ENCODE measurements around the gene SNAPC1. TPM values are rescaled to one million over a fixed set of nuclear protein-coding genes. Genes with fewer than 3 reads are reported as not detected.

The SNAPC1 gene
- total RNA-seq, 2 experiments from 2014 or later = 4.8 to 5.0 TPM

DNA sequence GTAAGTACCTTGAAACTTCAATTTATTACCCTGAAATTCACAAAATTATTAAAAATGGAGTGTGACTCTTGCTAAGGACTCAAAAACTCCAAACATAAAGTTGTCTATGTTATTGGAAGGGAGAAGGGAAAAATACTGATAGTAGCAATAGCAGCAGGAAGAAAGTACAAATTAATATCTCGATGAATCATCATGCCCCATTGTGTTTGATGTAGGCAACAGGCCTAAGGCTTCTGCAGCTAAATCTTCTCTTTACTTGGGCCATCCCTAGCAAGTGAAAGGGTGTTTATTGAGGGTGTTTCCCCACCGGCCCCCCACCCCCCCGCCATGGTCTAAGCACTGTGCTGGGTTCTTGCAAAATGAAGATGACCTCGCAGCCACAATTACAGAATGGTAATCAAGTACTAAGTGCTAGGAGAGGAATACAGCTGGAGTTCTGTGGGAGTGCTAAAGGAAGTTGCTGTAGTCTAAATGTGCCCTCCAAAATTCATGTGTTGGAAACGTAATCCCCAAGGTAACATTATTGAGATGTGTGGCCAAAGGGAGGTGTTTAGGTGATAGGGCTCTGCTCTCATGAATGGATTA lies 76.5 kb downstream of the SNAPC1 start:
- Histone ChIP-seq H3K9me3 (ENCODE audit: control insufficient read depth in 1 of 2, insufficient read depth in 1 of 2, low read length in 2 of 2) (no peaks in the 10 kb centered on the region), H3K4me1 (ENCODE audit: insufficient read depth, low read length) (no peaks in the 10 kb centered on the region), H3K36me3 (ENCODE audit: insufficient read depth, low read length) (no peaks in the 10 kb centered on the region), H3K27me3 (ENCODE audit: control insufficient read depth in 1 of 2, insufficient read depth in 2 of 2, low read length in 2 of 2) (no peaks in the 10 kb centered on the region), H3K27ac (ENCODE audit: low read depth in 1 of 2, low read length in 2 of 2) (no peak overlapping the region), H3K4me3 (ENCODE audit: low read length) (no peak overlapping the region)
- H3K27ac Mint-ChIP-seq = no peak overlapping the region
- no peaks in the 10 kb centered on the region for H3K36me3 Mint-ChIP-seq (ENCODE audit: low read depth)
- ChIA-PET CTCF (interaction anchor here (0.6 to 1.1 kb wide), 2 partner anchors 39 to 391 kb away, joined by 3 read pairs; no protein-coding TSS in a partner anchor), POLR2A (no interaction called here)
- no peaks in the 10 kb centered on the region for H3K9me3 Mint-ChIP-seq
- TF ChIP-seq, protein P1, sequence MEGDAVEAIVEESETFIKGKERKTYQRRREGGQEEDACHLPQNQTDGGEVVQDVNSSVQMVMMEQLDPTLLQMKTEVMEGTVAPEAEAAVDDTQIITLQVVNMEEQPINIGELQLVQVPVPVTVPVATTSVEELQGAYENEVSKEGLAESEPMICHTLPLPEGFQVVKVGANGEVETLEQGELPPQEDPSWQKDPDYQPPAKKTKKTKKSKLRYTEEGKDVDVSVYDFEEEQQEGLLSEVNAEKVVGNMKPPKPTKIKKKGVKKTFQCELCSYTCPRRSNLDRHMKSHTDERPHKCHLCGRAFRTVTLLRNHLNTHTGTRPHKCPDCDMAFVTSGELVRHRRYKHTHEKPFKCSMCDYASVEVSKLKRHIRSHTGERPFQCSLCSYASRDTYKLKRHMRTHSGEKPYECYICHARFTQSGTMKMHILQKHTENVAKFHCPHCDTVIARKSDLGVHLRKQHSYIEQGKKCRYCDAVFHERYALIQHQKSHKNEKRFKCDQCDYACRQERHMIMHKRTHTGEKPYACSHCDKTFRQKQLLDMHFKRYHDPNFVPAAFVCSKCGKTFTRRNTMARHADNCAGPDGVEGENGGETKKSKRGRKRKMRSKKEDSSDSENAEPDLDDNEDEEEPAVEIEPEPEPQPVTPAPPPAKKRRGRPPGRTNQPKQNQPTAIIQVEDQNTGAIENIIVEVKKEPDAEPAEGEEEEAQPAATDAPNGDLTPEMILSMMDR (IDR thresholded peaks at IDR 0.05) = no peak
- ATAC-seq (ENCODE audit: poor library complexity) = no peak
- no peak for DNase-seq
- intact Hi-C loops (cut with DNase I, micrococcal nuclease) = loop anchor here (5.0 to 10.0 kb wide), 3 partner anchors 86 to 541 kb away; no protein-coding TSS in a partner anchor
- peaks cover 6% of the 10 kb centered on the region for H3K27me3 Mint-ChIP-seq
- H3K4me3 Mint-ChIP-seq = no peak overlapping the region
- no peaks in the 10 kb centered on the region for H3K4me1 Mint-ChIP-seq (ENCODE audit: low read depth)

DNA sequence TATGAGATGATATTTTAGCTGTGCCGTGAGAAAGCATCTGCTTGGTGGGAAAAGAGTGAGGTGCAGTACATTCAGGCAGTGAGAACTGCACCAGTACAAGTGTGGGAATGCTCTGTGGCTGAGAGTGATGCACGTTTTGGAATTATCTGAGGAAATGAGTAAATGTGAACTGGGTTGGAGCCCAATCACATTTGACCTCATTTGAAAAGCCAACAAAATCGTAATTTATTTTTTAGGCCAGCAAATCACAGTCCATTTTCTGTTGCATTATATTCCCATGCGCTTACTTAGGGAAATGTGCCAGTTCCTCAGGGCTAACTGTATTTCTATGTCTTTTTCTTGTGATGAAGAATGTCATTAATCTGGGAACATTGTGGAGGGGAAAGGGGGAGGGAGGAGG lies 77.3 kb downstream of the SNAPC1 start:
- Histone ChIP-seq H3K9me3 (ENCODE audit: control insufficient read depth in 1 of 2, insufficient read depth in 1 of 2, low read length in 2 of 2) (no peaks in the 10 kb centered on the region), H3K27ac (ENCODE audit: low read depth in 1 of 2, low read length in 2 of 2) (no peak overlapping the region), H3K4me3 (ENCODE audit: low read length) (no peak overlapping the region), H3K27me3 (ENCODE audit: control insufficient read depth in 1 of 2, insufficient read depth in 2 of 2, low read length in 2 of 2) (no peaks in the 10 kb centered on the region), H3K36me3 (ENCODE audit: insufficient read depth, low read length) (no peaks in the 10 kb centered on the region), H3K4me1 (ENCODE audit: insufficient read depth, low read length) (no peaks in the 10 kb centered on the region)
- no peak overlapping the region for H3K4me3 Mint-ChIP-seq
- H3K9me3 Mint-ChIP-seq = no peaks in the 10 kb centered on the region
- H3K4me1 Mint-ChIP-seq (ENCODE audit: low read depth) = no peaks in the 10 kb centered on the region
- H3K27me3 Mint-ChIP-seq = peaks cover 8% of the 10 kb centered on the region
- intact Hi-C loops (cut with DNase I, micrococcal nuclease) = loop anchor here (5.0 to 10.0 kb wide), 3 partner anchors 87 to 542 kb away; no protein-coding TSS in a partner anchor
- H3K27ac Mint-ChIP-seq = no peak overlapping the region
- ATAC-seq (ENCODE audit: poor library complexity) = no peak
- H3K36me3 Mint-ChIP-seq (ENCODE audit: low read depth) = no peaks in the 10 kb centered on the region
- TF ChIP-seq, protein P1 (IDR thresholded peaks at IDR 0.05) = no peak
- DNase-seq = no peak
- POLR2A ChIA-PET = no interaction called here
- CTCF ChIA-PET = no interaction called here

DNA sequence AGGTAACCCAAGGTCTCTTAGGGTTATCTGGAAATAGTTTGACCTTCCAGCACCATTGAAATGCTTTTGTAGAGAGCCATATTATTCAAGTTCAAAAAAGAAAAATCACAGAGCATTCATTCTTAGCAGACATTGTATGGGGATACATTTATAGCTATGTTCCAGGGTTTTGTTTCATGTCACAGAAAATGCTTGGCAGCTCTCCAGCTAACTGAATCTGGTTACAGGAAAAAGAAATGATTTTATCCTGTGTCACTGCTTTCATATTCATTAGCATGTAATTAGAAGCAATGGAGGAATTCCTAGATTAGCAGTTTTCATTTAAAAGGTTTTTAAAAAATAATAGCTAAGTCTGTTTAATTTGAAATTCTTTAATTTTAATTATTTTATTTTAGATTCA lies 78.9 kb downstream of the SNAPC1 start:
- H3K27ac ChIP-seq (ENCODE audit: low read depth in 1 of 2, low read length in 2 of 2) = no peak overlapping the region
- H3K27me3 Mint-ChIP-seq = peaks cover 11% of the 10 kb centered on the region
- ATAC-seq (ENCODE audit: poor library complexity) (no peak), DNase-seq (no peak)
- intact Hi-C loops (cut with DNase I, micrococcal nuclease) = no loop called here
- H3K27ac Mint-ChIP-seq = no peak overlapping the region
- no peaks in the 10 kb centered on the region for H3K36me3 ChIP-seq (ENCODE audit: insufficient read depth, low read length)
- TF ChIP-seq, protein P1 (IDR thresholded peaks at IDR 0.05) = no peak
- H3K9me3 Mint-ChIP-seq = no peaks in the 10 kb centered on the region
- peaks cover 0 to 3% of the 10 kb centered on the region in 2 experiments for H3K9me3 ChIP-seq (ENCODE audit: control insufficient read depth in 1 of 2, insufficient read depth in 1 of 2, low read length in 2 of 2)
- POLR2A ChIA-PET = interaction anchor here (0.6 kb wide), 1 partner anchor 91 kb away, joined by 3 read pairs; no protein-coding TSS in a partner anchor
- no peak overlapping the region for H3K4me3 Mint-ChIP-seq
- CTCF ChIA-PET = no interaction called here
- no peaks in the 10 kb centered on the region for H3K4me1 Mint-ChIP-seq (ENCODE audit: low read depth)
- H3K4me3 ChIP-seq (ENCODE audit: low read length) = no peak overlapping the region
- H3K27me3 ChIP-seq (ENCODE audit: control insufficient read depth in 1 of 2, insufficient read depth in 2 of 2, low read length in 2 of 2) = no peaks in the 10 kb centered on the region
- no peaks in the 10 kb centered on the region for H3K4me1 ChIP-seq (ENCODE audit: insufficient read depth, low read length)
- H3K36me3 Mint-ChIP-seq (ENCODE audit: low read depth) = no peaks in the 10 kb centered on the region

Other genes with a start within 250 kb of the SNAPC1 start
- gene HIF1A, start 66.9 kb upstream of the SNAPC1 start, total RNA-seq = 100 to 1,000 TPM; 350 to 369 TPM
- not detected for gene SYT16, start 50.3 kb downstream of the SNAPC1 start, total RNA-seq

All from CD4-positive, alpha-beta T cell (primary cell).